Hematopoietic multipotent progenitor cell (in vitro differentiated cells): Measurements from ENCODE around the gene C1orf232. TPM values are rescaled to one million over a fixed set of nuclear protein-coding genes. Genes with fewer than 3 reads are reported as not detected.

ENCODE experiments used
- DNase-seq, 3 donors: peaks; one replicate each; pipeline ENCODE4 v3.0.0-alpha.2; 2011 to 2015; ENCODE audit warnings: low read depth in 2 of 3, low spot score in 2 of 3
- total RNA-seq: library from RNA; depleted of rRNA; stranded (reverse); fragments of >200 nt; gene quantifications from one replicate; pipeline ENCODE4 v1.2.3, GENCODE V29; 2012

Gene C1orf232
- total RNA-seq, 1 donor = not detected

GRCh38 chr1:26158271-26158907 lies 10.4 kb downstream of the C1orf232 start:
- DNase-seq = no peak

GRCh38 chr1:26156285-26157038 lies 12.3 kb downstream of the C1orf232 start:
- peak in 1 of 3 donors; percentile 66 for DNase-seq

GRCh38 chr1:26155370-26156284 lies 13.1 kb downstream of the C1orf232 start:
- DNase-seq = no peak

GRCh38 chr1:26154750-26155149 lies 14.0 kb downstream of the C1orf232 start:
- no peak for DNase-seq

- DNase-seq = no peak
Measured at GRCh38 chr1:26153966-26154532, 14.7 kb downstream of the C1orf232 start.

- DNase-seq = no peak
Measured at GRCh38 chr1:26148887-26149286, 19.9 kb downstream of the C1orf232 start.

- DNase-seq = no peak
Measured at GRCh38 chr1:26145960-26146294, 22.8 kb downstream of the C1orf232 start.

- peak; percentile 57 to 83 (median 73) for DNase-seq
Measured at GRCh38 chr1:26145041-26145959, 23.5 kb downstream of the C1orf232 start.

- DNase-seq = peak in 1 of 3 donors; percentile 40
Measured at GRCh38 chr1:26142159-26142558, 26.6 kb downstream of the C1orf232 start.

GRCh38 chr1:26138974-26139558 lies 29.7 kb downstream of the C1orf232 start:
- DNase-seq = no peak

- DNase-seq = no peak
Measured at GRCh38 chr1:26134466-26134865, 34.3 kb downstream of the C1orf232 start.

GRCh38 chr1:26132834-26133167 lies 36.0 kb downstream of the C1orf232 start:
- no peak for DNase-seq

GRCh38 chr1:26132128-26132833 lies 36.5 kb downstream of the C1orf232 start:
- DNase-seq = peak in 1 of 3 donors; percentile 51

- DNase-seq = no peak
Measured at GRCh38 chr1:26130695-26131094, 38.1 kb downstream of the C1orf232 start.

- no peak for DNase-seq
Measured at GRCh38 chr1:26129778-26130177, 39.0 kb downstream of the C1orf232 start.

GRCh38 chr1:26127235-26128163 lies 41.3 kb downstream of the C1orf232 start:
- DNase-seq = no peak

GRCh38 chr1:26126321-26127084 lies 42.3 kb downstream of the C1orf232 start:
- peak; percentile 56 to 98 (median 87) for DNase-seq
